Measurements from ENCODE around the gene ACSS2. TPM values are rescaled to one million over a fixed set of nuclear protein-coding genes. Genes with fewer than 3 reads are reported as not detected.
A peak's percentile ranks its signal among the peaks of the same experiment; 100 is the strongest.

Gene ACSS2
- total and polyA plus RNA-seq, 11 donors: 72.6 to 117 (median 99.7) TPM

GRCh38 chr20:34864216-34864615 is 12.2 kb upstream of the ACSS2 start:
- ATAC-seq (no peak), DNase-seq (no peak)
- H3K4me1 ChIP-seq: peaks cover 0 to 8% (median 0%) of the 10 kb centered on the region in 12 donors
- H3K36me3 ChIP-seq: peaks cover 0 to 31% (median 24%) of the 10 kb centered on the region in 9 donors
- intact Hi-C loops (cut with DNase I): no loop called here
- TF ChIP-seq, protein P1, sequence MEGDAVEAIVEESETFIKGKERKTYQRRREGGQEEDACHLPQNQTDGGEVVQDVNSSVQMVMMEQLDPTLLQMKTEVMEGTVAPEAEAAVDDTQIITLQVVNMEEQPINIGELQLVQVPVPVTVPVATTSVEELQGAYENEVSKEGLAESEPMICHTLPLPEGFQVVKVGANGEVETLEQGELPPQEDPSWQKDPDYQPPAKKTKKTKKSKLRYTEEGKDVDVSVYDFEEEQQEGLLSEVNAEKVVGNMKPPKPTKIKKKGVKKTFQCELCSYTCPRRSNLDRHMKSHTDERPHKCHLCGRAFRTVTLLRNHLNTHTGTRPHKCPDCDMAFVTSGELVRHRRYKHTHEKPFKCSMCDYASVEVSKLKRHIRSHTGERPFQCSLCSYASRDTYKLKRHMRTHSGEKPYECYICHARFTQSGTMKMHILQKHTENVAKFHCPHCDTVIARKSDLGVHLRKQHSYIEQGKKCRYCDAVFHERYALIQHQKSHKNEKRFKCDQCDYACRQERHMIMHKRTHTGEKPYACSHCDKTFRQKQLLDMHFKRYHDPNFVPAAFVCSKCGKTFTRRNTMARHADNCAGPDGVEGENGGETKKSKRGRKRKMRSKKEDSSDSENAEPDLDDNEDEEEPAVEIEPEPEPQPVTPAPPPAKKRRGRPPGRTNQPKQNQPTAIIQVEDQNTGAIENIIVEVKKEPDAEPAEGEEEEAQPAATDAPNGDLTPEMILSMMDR (IDR thresholded peaks at IDR 0.05): no peak
- TF ChIP-seq POLR2A (IDR thresholded peaks at IDR 0.05): no peak
- no peaks in the 10 kb centered on the region for H3K9me3 ChIP-seq
- H3K27me3 ChIP-seq: no peaks in the 10 kb centered on the region
- H3K27ac ChIP-seq: no peak overlapping the region
- H3K4me3 ChIP-seq: no peak overlapping the region
- 89 to 96% (median 93%) methylated on average over 5 of the region's 5 CpGs for WGBS, 4 donors

DNA sequence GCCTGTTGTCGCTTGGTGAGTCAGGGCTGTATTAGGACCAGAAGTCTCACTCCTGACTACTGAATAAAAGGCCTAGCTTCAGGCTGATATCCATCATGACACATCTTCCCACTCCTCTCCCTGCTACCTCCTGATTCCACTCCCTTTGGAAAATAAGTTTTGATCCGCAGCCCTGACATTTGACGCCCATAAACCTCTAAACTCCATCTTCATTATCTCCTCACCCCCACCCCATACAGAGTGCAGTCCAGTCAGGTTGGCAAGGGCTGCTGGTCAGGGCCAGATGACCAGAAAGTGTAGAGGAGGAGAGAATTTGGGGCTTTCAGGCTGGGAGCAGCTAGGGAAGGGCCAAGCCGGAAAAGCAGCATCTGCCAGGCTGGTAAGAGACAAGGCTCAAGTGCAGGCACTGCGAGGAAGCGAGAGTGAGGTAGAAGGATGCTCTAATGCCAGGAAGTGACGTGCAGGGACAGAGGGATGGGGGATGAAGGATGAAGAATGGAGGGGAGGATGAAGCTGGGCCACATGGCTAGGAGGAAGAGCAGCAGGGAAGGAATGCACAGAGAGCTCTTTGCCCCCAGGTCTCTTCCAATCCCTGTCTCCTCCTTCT is 5.0 kb upstream of the ACSS2 start:
- 82 to 88% (median 86%) methylated on average over 7 of the region's 7 CpGs for WGBS, 4 donors
- ATAC-seq (no peak), DNase-seq (no peak)
- no peaks in the 10 kb centered on the region for H3K36me3 ChIP-seq
- TF ChIP-seq, protein P1 (IDR thresholded peaks at IDR 0.05): no peak
- no peak for TF ChIP-seq POLR2A (IDR thresholded peaks at IDR 0.05)
- no peaks in the 10 kb centered on the region for H3K27me3 ChIP-seq
- H3K27ac ChIP-seq: peak overlapping the region in 7 of 12 donors; percentile 56 to 84 (median 75)
- H3K4me1 ChIP-seq: peaks cover 0 to 45% (median 29%) of the 10 kb centered on the region in 12 donors
- peak overlapping the region; percentile 46 to 86 (median 75) for H3K4me3 ChIP-seq
- no peaks in the 10 kb centered on the region for H3K9me3 ChIP-seq
- intact Hi-C loops (cut with DNase I): loop anchor here in 8 of 10 donors (5.0 to 10.0 kb wide), 9 partner anchors 136 to 403 kb away; partner anchors contain the start of genes TRPC4AP (in 4 of the 8) and MMP24OS (in 2 of the 8)

- Histone ChIP-seq H3K9me3 (no peaks in the 10 kb centered on the region), H3K4me1 (peaks cover 0 to 49% (median 29%) of the 10 kb centered on the region in 12 donors), H3K4me3 (peak overlapping the region; percentile 46 to 86 (median 75)), H3K36me3 (no peaks in the 10 kb centered on the region), H3K27ac (peak overlapping the region in 10 of 12 donors; percentile 56 to 84 (median 74)), H3K27me3 (no peaks in the 10 kb centered on the region)
- ATAC-seq (no peak), DNase-seq (no peak)
- no peak for TF ChIP-seq POLR2A (IDR thresholded peaks at IDR 0.05)
- WGBS, 4 donors: 21 to 37% (median 27%) methylated on average over 10 of the region's 10 CpGs
- intact Hi-C loops (cut with DNase I): loop anchor here in 8 of 10 donors (2.0 to 10.0 kb wide), 10 partner anchors 135 to 403 kb away; partner anchors contain the start of genes TRPC4AP (in 5 of the 8) and MMP24OS (in 2 of the 8)
Measured at GRCh38 chr20:34871966-34872621, 4.3 kb upstream of the ACSS2 start.

- Histone ChIP-seq H3K4me3 (peak within 1 kb of the TSS; percentile 46 to 86 (median 75)), H3K27me3 (no peaks in the 10 kb centered on the region), H3K4me1 (peaks cover 0 to 55% (median 34%) of the 10 kb centered on the region in 12 donors), H3K27ac (peak within 1 kb of the TSS in 11 of 12 donors; percentile 32 to 84 (median 73)), H3K36me3 (no peaks in the 10 kb centered on the region), H3K9me3 (no peaks in the 10 kb centered on the region)
- peak in 1 of 2 donors; percentile 48 for TF ChIP-seq POLR2A (IDR thresholded peaks at IDR 0.05)
- TF ChIP-seq, protein P1 (IDR thresholded peaks at IDR 0.05): peak; percentile 49 to 92 (median 76)
- DNase-seq (peak; percentile 84 to 91 (median 88)), ATAC-seq (peak; percentile 35 to 64 (median 60))
- intact Hi-C loops (cut with DNase I): loop anchor here in 8 of 10 donors (1.0 to 10.0 kb wide), 11 partner anchors 83 to 402 kb away; partner anchors contain the start of genes TRPC4AP (in 5 of the 8), MMP24OS (in 2 of the 8), GSS (in 1 of the 8) and MYH7B (in 1 of the 8)
- 1 to 4% (median 2%) methylated on average over 20 to 52 of the region's 52 CpGs for WGBS, 4 donors
Measured at GRCh38 chr20:34872622-34873224, 3.7 kb upstream of the ACSS2 start, which contains the start of gene GGT7. TSS of gene GGT7 (minus strand) at chr20:34872856. CDS start at chr20:34872815, 41 bp downstream.
